Measurements from ENCODE around the gene KIAA1210.

GRCh38 chrX:119121341-119121740, 6.3 kb downstream of the KIAA1210 start:
- TF ChIP-seq CTCF (conservative IDR thresholded peaks at IDR 0.05; ENCODE audit: low read depth, low read length) (no peak), EZH2 (IDR thresholded peaks at IDR 0.05; ENCODE audit: borderline replicate concordance, low read depth, low read length, poor library complexity, severe bottlenecking) (no peak)

Measured in A673 (cell line).